Calu3 (cell line): ENCODE results near the gene EPB41L3. TPM values are rescaled to one million over a fixed set of nuclear protein-coding genes. Genes with fewer than 3 reads are reported as not detected.

Experiments used
- BruUV-seq: library from RNA; stranded (reverse); fragments of 400-500 nt; replicated peaks from 2 replicates; lab custom pipeline; 2021; lab: Mats Ljungman, UMichigan
- CTCF ChIA-PET: fragments of 300-600 bp; sonication (Branson Sonifier 250); formaldehyde crosslinking; loops from one replicate; lab custom pipeline; 2022; ENCODE audit warnings: antibody characterized with exemption; lab: Charles Lee
- DNase-seq: peaks from one replicate; pipeline ENCODE4 v3.0.0; 2022
- H3K27ac Mint-ChIP-seq: one replicate; pipeline ENCODE4 v1.8.0; 2022; ENCODE audit warnings: mixed read lengths; ENCODE audit not compliant: unreplicated experiment
- H3K27me3 Mint-ChIP-seq: one replicate; pipeline ENCODE4 v1.8.0; 2022; ENCODE audit warnings: mixed read lengths; ENCODE audit not compliant: unreplicated experiment
- H3K36me3 Mint-ChIP-seq: one replicate; pipeline ENCODE4 v1.8.0; 2022; ENCODE audit warnings: mild to moderate bottlenecking, moderate library complexity, mixed read lengths; ENCODE audit not compliant: insufficient read depth, unreplicated experiment
- H3K4me1 Mint-ChIP-seq: one replicate; pipeline ENCODE4 v1.8.0; 2022; ENCODE audit warnings: mild to moderate bottlenecking, low read depth, mixed read lengths; ENCODE audit not compliant: unreplicated experiment
- H3K4me3 Mint-ChIP-seq: one replicate; pipeline ENCODE4 v1.8.0; 2022; ENCODE audit warnings: mild to moderate bottlenecking, low read depth, moderate library complexity, mixed read lengths; ENCODE audit not compliant: unreplicated experiment
- H3K9me3 Mint-ChIP-seq: one replicate; pipeline ENCODE4 v1.8.0; 2022; ENCODE audit warnings: low read depth, mixed read lengths; ENCODE audit not compliant: unreplicated experiment
- intact Hi-C: fragments of 100-400 bp; cut with micrococcal nuclease; formaldehyde crosslinking; loops from one replicate; pipeline ENCODE4 v1.10.0; 2022; ENCODE audit not compliant: unreplicated experiment
- total RNA-seq: library from RNA; stranded (reverse); gene quantifications from 2 replicates; pipeline ENCODE4 v1.2.3, GENCODE V29; 2022
- TF ChIP-seq, protein P1 (sequence below): fragments of 200-600 bp; IDR thresholded peaks from one replicate; pipeline ENCODE4 v1.8.0; 2022; ENCODE audit warnings: antibody characterized with exemption; ENCODE audit not compliant: unreplicated experiment

EPB41L3 gene
- total RNA-seq, 1 experiment from 2014 or later: not detected

DNA sequence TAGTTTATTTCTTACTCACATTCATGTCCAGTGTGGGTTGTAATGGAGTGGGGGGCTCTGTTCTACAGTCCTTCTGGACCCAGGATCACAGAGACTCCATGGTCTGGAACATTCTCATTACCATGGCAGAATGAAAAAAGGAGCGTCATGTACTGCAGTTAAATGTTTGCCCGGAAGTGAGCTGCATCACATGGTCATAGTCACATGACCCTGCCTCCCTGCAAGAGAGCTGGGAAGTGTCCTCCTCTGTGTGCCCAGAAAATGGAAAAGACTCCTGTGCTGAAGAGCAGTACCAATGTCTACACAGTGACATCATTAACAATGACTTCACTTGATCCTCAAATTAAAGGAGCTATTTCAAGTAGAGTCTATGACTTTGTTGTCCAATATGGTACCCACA lies 174.3 kb downstream of the EPB41L3 start:
- Mint-ChIP-seq H3K4me1 (no peaks in the 10 kb centered on the region), H3K36me3 (no peaks in the 10 kb centered on the region), H3K9me3 (peaks cover 6% of the 10 kb centered on the region), H3K27ac (no peak overlapping the region), H3K4me3 (no peak overlapping the region), H3K27me3 (no peaks in the 10 kb centered on the region)
- BruUV-seq: no TSS peak
- TF ChIP-seq, protein P1, sequence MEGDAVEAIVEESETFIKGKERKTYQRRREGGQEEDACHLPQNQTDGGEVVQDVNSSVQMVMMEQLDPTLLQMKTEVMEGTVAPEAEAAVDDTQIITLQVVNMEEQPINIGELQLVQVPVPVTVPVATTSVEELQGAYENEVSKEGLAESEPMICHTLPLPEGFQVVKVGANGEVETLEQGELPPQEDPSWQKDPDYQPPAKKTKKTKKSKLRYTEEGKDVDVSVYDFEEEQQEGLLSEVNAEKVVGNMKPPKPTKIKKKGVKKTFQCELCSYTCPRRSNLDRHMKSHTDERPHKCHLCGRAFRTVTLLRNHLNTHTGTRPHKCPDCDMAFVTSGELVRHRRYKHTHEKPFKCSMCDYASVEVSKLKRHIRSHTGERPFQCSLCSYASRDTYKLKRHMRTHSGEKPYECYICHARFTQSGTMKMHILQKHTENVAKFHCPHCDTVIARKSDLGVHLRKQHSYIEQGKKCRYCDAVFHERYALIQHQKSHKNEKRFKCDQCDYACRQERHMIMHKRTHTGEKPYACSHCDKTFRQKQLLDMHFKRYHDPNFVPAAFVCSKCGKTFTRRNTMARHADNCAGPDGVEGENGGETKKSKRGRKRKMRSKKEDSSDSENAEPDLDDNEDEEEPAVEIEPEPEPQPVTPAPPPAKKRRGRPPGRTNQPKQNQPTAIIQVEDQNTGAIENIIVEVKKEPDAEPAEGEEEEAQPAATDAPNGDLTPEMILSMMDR: no peak
- intact Hi-C loops: no loop called here
- CTCF ChIA-PET: no interaction called here
- DNase-seq: no peak

DNA sequence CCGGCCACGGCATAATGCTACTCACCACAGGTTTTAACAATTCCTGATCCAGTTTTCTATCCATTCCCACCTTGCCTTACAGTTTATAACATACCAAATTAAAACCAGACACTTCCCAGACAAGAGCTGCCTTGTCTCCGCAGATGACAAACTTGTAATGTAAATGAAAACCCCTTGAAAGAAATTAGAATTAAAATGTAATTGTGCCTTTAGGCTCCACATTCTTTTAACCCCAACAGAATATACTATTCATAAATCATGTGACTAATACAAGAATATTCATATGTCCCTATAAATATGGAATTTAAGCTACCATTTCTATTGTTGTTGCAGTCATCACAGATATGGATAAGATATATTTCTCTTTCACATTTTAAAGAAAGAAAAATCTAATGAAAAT lies 178.4 kb downstream of the EPB41L3 start:
- no peaks in the 10 kb centered on the region for H3K36me3 Mint-ChIP-seq
- H3K4me1 Mint-ChIP-seq: no peaks in the 10 kb centered on the region
- DNase-seq: no peak
- TF ChIP-seq, protein P1: no peak
- intact Hi-C loops: no loop called here
- no peak overlapping the region for H3K4me3 Mint-ChIP-seq
- H3K9me3 Mint-ChIP-seq: peaks cover 10% of the 10 kb centered on the region
- CTCF ChIA-PET: no interaction called here
- no TSS peak for BruUV-seq
- no peak overlapping the region for H3K27ac Mint-ChIP-seq
- H3K27me3 Mint-ChIP-seq: peaks cover 12% of the 10 kb centered on the region

DNA sequence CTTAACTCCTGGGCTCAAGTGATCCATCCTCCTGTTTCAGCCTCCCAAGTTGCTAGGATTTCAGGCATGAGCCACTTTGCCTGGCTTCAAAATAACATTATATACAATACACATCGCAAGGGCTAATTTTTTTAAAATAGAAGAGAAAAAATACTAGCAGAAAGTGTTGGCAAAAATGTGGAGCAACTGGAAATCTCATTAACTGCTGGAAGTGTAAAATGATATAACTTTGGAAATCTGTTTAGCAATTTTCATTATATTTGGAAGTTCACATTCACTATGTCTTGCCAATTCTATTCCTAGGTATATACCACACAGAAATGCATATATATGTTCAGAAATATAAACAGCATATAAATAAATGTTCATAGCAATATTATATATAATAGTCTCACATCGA lies 193.2 kb downstream of the EPB41L3 start:
- intact Hi-C loops: no loop called here
- no peak for DNase-seq
- TF ChIP-seq, protein P1: no peak
- Mint-ChIP-seq H3K36me3 (no peaks in the 10 kb centered on the region), H3K4me1 (no peaks in the 10 kb centered on the region), H3K4me3 (no peak overlapping the region), H3K27ac (no peak overlapping the region), H3K9me3 (peaks cover 7% of the 10 kb centered on the region), H3K27me3 (no peaks in the 10 kb centered on the region)
- BruUV-seq: no TSS peak
- CTCF ChIA-PET: no interaction called here

Other genes starting within 250 kb of the EPB41L3 start
- 10.8 and 12.9 TPM in 2 replicates for gene ZBTB14, start 248.3 kb downstream of the EPB41L3 start, total RNA-seq